ENCODE measurements around the gene TEX36. TPM values are rescaled to one million over a fixed set of nuclear protein-coding genes. Genes with fewer than 3 reads are reported as not detected.
A peak's percentile ranks its signal among the peaks of the same experiment; 100 is the strongest.

TEX36 gene
- polyA plus RNA-seq, 1 donor from 2014 or later, result not detected

GRCh38 chr10:125700355-125700911 is 17.5 kb upstream of the TEX36 start:
- TF ChIP-seq MXI1 (conservative IDR thresholded peaks at IDR 0.05; ENCODE audit: poor library complexity, severe bottlenecking), result no peak
- no peak for TF ChIP-seq POLR2AphosphoS5 (IDR thresholded peaks at IDR 0.05)
- TF ChIP-seq REST (IDR thresholded peaks at IDR 0.05; ENCODE audit: borderline replicate concordance), result no peak
- TF ChIP-seq CTCF (IDR thresholded peaks at IDR 0.05; ENCODE audit: poor library complexity, severe bottlenecking), result peak; percentile 59
- TF ChIP-seq SMC3 (conservative IDR thresholded peaks at IDR 0.05; ENCODE audit: poor library complexity), result peak; percentile 65
- TF ChIP-seq RAD21 (conservative IDR thresholded peaks at IDR 0.05), result peak; percentile 67
- TF ChIP-seq EP300 (conservative IDR thresholded peaks at IDR 0.05; ENCODE audit: poor library complexity, severe bottlenecking), result no peak
- no peak for TF ChIP-seq EZH2 (IDR thresholded peaks at IDR 0.05; ENCODE audit: borderline replicate concordance, insufficient read depth, low read length, poor library complexity, severe bottlenecking)
- TF ChIP-seq TAF1 (IDR thresholded peaks at IDR 0.05; ENCODE audit: low read depth), result no peak
- no peak overlapping the region for H3K27ac ChIP-seq (ENCODE audit: low read length)
- no peak overlapping the region for H2AFZ ChIP-seq (ENCODE audit: low read depth, low read length)
- H3K79me2 ChIP-seq (replicated peaks; ENCODE audit: insufficient read depth, low read length), result no peaks in the 10 kb centered on the region
- H3K9ac ChIP-seq (ENCODE audit: low read length), result no peak overlapping the region
- no peaks in the 10 kb centered on the region for H3K27me3 ChIP-seq (ENCODE audit: insufficient read depth, low read depth, low read length)
- H3F3A ChIP-seq (ENCODE audit: insufficient read depth, low read length, poor library complexity, severe bottlenecking), result no peaks in the 10 kb centered on the region
- no peak overlapping the region for H3K4me2 ChIP-seq (ENCODE audit: low read length)
- no peaks in the 10 kb centered on the region for H4K20me1 ChIP-seq (ENCODE audit: insufficient read depth)
- no peaks in the 10 kb centered on the region for H3K9me2 ChIP-seq (ENCODE audit: insufficient read depth, low read length)
- no peaks in the 10 kb centered on the region for H3K36me3 ChIP-seq (ENCODE audit: insufficient read depth, low read length)
- H3K9me3 ChIP-seq (ENCODE audit: low read length), result no peaks in the 10 kb centered on the region
- no peak overlapping the region for H3K4me3 ChIP-seq (ENCODE audit: low read length)

GRCh38 chr10:125699562-125700143 is 16.7 kb upstream of the TEX36 start:
- Histone ChIP-seq H3K9me3 (ENCODE audit: low read length) (no peaks in the 10 kb centered on the region), H3K9me2 (ENCODE audit: insufficient read depth, low read length) (no peaks in the 10 kb centered on the region), H3K27me3 (ENCODE audit: insufficient read depth, low read depth, low read length) (no peaks in the 10 kb centered on the region), H3K4me2 (ENCODE audit: low read length) (no peak overlapping the region), H2AFZ (ENCODE audit: low read depth, low read length) (no peak overlapping the region), H3K27ac (ENCODE audit: low read length) (no peak overlapping the region), H3K4me3 (ENCODE audit: low read length) (no peak overlapping the region), H3K36me3 (ENCODE audit: insufficient read depth, low read length) (no peaks in the 10 kb centered on the region), H4K20me1 (ENCODE audit: insufficient read depth) (no peaks in the 10 kb centered on the region), H3K79me2 (replicated peaks; ENCODE audit: insufficient read depth, low read length) (no peaks in the 10 kb centered on the region), H3F3A (ENCODE audit: insufficient read depth, low read length, poor library complexity, severe bottlenecking) (no peaks in the 10 kb centered on the region), H3K9ac (ENCODE audit: low read length) (no peak overlapping the region)
- TF ChIP-seq CTCF (IDR thresholded peaks at IDR 0.05; ENCODE audit: poor library complexity, severe bottlenecking), result no peak
- no peak for TF ChIP-seq EP300 (conservative IDR thresholded peaks at IDR 0.05; ENCODE audit: poor library complexity, severe bottlenecking)
- TF ChIP-seq TAF1 (IDR thresholded peaks at IDR 0.05; ENCODE audit: low read depth), result no peak
- no peak for TF ChIP-seq RAD21 (conservative IDR thresholded peaks at IDR 0.05)
- TF ChIP-seq REST (IDR thresholded peaks at IDR 0.05; ENCODE audit: borderline replicate concordance), result no peak
- no peak for TF ChIP-seq MXI1 (conservative IDR thresholded peaks at IDR 0.05; ENCODE audit: poor library complexity, severe bottlenecking)
- TF ChIP-seq SMC3 (conservative IDR thresholded peaks at IDR 0.05; ENCODE audit: poor library complexity), result no peak
- no peak for TF ChIP-seq EZH2 (IDR thresholded peaks at IDR 0.05; ENCODE audit: borderline replicate concordance, insufficient read depth, low read length, poor library complexity, severe bottlenecking)
- no peak for TF ChIP-seq POLR2AphosphoS5 (IDR thresholded peaks at IDR 0.05)
